NCI-H128 (cell line): Measurements from ENCODE around the gene PDLIM5.

Experiments
- DNase-seq: peaks from one replicate; lab custom pipeline; 2025; ENCODE audit not compliant: unreplicated experiment; lab: John Stamatoyannopoulos, UW

PDLIM5 gene

DNA sequence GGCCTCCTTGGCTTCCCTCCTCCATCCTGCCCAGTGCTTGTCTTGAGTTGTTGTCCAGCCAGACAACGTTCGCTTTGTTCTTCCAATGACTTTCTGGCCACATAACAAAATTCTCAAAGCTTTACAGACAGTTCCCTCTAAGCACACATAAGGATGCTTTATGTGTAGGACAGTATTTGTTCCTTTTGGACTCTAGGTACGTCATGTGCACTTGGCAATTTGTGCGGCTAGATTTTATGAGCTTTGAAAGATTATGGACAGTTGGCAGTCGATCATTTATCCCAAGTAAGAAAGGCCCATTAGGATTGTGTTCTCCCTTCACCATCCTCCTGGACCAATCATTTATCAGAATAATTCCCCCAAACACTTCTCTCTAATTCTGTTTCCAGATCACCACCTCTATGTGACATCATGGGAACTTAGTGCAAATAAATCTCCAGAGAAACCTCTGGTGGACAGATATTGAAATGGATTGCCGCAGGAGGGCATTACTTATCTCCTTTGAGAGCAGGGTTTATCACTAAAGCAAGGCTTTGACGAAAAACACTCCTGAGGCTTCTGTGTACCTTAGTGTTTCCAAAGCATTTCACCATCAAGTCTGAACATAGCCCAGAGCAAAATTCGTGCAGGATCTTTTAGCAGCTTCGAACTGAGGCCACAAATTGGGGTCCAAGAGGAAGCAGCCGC lies 228.6 kb downstream of the PDLIM5 start:
- DNase-seq: no peak

DNA sequence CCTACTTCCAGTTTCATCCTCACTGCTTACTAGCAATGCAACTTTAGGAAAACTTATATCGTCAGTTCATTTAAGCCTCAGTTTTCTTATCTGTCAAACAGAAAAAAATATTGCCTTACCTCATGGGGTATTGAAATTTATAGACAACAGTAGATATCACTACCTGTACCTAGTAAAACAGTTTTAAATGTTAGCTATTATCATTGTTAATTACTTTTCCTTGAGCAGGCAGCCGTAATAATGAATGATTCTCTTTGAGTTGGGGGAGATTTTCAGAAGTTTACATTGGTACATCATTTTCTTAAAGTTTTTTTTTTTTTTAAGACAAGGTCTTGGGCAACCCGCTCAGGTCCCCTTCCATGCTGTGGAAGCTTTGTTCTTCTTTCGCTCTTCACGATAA lies 234.3 kb downstream of the PDLIM5 start:
- DNase-seq: no peak

DNA sequence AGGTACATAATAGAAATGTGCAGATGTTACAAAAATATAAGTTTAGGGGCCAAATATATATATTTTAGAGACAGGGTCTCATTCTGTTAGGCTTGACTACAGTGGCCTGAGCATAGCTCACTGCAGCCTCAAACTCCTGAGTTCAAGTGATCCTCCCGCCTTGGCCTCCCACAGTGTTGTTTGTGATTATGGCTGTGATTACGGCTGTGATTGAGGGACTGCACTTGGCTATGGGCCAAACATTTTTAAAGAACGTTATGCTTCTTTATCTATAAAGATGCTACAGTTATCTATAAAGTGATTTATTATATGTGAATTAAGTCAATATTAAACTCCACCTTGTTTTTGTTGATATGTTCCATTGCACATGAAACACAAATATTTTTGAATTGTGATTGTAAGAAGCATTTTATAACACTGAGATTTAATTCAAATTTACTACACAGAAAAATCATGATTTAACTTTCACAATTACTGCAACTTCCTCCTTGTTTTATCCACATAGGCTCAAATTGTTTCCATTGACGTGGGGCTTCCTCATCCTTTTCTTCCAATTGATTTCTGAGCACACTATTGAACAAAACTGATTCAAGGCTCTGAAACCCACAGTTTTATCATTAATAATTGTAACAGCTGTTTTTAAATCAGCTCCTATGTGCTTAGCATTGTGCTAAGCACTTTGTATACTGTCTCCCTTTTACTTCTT lies 237.6 kb downstream of the PDLIM5 start:
- no peak for DNase-seq

DNA sequence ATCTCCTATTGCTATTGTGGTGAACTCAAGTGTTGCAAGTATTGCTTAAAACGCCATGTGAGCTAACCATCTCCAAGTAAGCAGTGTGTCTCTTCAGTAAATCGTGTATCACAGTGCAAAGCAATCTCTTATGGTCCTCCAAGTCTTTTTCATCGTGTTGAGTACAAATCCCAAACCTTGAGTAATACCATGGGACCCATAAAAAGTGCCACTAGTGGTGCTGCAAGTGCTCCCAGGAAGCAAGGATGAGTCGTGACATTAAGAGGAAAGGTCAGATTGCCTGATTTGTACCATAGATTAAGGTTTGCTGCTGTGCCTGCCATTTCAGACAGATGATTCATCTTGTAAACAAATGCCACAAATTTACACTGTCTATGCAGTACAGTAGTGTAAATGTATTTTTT lies 239.1 kb downstream of the PDLIM5 start:
- no peak for DNase-seq

DNA sequence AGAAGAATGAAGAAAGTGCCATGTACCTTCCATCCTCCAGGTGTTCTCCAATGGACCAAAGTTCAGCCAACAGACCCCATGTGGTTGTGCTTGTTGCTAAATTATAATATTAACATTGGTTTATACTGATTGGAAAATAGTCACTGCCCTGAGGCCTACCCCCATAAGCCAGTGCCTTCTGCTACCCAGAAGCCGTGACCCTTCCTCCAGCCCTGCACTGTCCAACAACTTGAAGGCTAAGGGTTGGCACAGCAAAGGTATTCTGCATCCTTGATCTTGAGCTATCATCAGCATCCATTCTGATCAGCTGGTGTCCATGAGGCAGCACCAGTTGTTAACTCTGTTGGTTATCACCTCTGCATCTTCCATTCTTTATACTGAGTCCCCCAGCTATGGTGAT lies 239.8 kb downstream of the PDLIM5 start:
- no peak for DNase-seq

DNA sequence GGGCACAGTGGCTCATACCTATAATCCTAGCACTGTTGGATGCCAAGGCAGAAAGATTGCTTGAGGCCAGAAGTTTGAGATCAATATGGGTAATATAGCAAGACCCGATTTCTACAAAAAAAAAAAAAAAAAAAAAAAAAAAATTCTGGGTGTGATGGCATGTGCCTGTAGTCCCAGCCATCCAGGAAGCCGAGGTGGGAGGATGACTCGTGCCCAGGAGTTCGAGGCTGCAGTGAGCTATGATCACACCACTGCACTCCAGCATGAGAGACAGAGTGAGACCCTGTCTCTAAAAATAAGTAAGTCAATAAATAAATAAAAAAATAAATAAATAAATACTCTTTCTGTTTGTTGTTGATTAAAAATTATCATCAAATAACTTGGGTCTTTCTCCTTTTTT lies 243.6 kb downstream of the PDLIM5 start:
- no peak for DNase-seq

DNA sequence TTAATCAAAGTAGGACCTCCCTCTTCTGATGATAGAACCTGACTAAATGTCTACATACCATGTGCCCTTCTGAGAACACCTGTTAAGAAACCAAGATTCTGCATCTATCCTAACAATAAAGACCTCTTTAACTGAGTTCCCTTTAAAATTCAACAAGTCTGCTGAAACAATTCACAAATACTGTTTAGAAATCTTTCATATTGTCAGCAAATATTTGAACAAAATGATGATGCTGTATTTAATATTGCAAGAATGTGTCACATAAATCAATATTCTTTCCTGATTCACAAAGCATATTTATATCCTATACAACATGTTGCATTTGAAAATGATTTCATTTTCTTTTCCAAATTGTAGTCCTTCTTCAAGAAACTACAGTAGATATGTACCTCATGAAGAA lies 246.4 kb downstream of the PDLIM5 start:
- DNase-seq: no peak

DNA sequence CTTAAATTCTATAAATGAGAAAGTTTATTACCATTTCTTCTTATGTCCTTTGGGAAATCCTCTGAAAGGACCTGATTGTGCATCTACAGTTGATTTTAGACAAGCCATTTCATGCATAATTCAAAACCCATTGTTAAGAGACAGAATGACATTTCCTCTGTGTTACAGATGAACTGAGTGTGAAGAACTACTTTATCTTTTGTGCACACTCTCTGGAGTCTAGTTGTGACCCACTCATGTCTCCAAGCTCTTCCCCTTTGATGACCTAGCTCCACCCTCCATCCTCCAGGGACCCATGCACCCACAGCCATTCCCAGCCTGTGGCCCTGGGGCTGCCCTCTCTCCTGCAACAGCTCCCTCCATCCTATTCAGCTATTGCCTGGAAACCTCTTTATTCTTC lies 248.6 kb downstream of the PDLIM5 start:
- DNase-seq: no peak

DNA sequence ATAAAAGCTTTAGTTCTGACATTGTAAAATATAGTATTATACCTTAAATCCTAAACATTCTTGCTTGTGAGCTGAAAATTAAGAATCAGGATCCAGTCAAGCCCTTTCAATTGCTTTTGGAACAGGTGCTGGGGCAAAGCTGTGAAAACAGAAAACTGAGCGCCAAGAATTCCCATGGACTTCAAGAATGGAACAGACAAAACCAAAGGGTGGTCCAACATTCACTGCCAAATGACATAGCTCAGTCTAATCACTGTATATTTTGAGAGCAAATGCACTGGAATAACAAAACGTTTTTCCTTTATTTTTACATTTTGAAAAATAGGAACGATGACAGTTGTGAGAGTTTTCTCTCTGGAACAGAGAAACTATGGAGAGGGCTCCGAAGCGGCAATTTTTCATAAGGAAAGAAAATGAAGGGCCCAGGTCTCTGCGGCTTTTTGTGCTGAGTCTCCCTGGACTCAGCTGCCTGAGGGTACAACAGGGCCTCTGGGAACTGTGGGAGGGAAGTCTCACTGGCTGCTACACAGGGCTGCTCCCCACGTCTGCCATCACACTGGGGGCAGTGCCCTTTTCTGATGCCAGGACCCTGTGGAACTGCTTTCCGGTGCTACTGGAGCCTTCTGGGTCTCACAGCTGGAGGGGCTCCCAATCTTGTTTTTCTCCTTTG lies 250.0 kb downstream of the PDLIM5 start:
- no peak for DNase-seq

DNA sequence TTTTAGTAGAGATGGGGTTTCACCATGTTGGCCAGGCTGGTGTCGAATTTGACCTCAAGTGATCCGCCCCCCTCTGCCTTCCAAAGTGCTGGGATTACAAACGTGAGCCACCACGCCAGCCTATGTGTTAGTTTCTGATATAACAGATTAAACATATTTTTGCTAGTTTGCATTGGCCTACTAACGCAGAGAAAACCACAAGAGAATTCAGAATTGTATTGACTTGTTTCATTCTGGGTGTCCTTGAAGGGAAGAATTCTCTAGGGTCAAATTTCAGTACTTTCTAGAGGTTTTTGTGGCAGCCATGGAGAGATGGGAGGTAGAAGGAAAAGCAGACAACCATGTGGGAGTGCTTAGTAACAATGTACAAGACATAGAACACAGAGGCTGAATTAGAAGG lies 259.9 kb downstream of the PDLIM5 start:
- DNase-seq: no peak

DNA sequence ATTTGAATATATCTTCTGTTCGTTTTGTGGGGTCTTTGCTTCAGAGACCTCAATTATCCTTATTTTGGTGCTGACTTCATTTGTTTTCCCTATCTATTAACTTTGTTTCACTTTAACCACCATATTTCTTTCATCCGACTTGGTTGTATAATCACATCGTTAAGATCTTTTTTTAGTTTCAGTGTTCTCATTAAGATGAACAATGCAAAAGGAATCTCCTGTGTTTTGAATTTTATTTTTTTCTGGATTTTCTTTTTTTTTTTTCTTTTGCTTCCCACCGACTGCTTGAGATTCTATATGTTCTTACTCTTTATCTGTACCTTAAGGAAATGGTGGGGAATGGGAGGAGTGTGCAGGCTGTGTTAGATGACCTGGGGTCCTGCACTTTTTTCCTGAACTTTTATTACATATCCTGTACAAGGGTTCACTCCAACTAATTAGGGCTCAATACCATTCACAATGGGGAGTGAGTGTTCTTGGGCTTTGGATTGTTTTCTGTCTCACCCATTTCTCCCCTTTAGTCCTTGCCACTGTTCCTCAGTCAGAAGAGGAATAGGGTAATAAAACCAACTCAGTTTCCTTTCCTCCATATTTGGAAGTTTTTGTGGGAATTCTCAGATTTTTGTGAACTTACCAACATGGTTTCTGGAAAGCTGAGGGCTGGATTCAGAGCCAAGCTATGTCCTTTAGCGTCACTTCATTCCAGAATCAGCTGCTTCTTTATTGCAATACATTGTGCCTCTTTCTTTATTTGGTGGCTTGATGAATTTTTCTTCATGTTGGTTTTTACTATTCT lies 262.8 kb downstream of the PDLIM5 start:
- no peak for DNase-seq

DNA sequence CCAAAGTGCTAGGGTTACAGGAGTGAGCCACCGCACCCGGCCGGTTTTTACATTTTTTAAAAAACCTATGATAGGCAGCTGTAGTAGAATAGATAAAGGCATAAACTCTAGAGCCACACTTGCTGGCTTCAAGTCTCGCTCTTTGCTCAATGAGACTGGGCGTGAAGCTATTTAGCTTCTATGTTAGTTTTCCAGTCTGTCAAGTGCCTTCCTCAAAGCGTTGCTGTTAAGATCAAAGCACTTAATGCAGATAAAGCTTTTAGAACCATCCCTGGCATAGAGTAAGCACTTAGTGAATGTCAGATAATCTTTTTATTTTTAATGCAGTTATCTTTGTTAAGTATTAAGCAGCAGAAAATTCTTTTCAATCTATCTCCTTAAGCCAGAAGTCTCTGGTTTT lies 264.0 kb downstream of the PDLIM5 start:
- DNase-seq: no peak
